Retinal pigment epithelial cell (primary cell): Measurements from ENCODE around the gene ZNF689.

ENCODE experiments used
- DNase-seq: peaks from one replicate; pipeline ENCODE4 v3.0.0-alpha.2; 2010; ENCODE audit warnings: low read depth
- H3K4me3 ChIP-seq: 2 replicates; pipeline ENCODE4 v1.5.1; 2011; ENCODE audit warnings: mild to moderate bottlenecking, low read length, control low read depth, moderate library complexity
- TF ChIP-seq, protein P1 (sequence below): conservative IDR thresholded peaks from 2 replicates; pipeline ENCODE4 v1.5.1; 2011; ENCODE audit warnings: low read depth, low read length, control low read depth, inconsistent platforms

ZNF689 gene

DNA sequence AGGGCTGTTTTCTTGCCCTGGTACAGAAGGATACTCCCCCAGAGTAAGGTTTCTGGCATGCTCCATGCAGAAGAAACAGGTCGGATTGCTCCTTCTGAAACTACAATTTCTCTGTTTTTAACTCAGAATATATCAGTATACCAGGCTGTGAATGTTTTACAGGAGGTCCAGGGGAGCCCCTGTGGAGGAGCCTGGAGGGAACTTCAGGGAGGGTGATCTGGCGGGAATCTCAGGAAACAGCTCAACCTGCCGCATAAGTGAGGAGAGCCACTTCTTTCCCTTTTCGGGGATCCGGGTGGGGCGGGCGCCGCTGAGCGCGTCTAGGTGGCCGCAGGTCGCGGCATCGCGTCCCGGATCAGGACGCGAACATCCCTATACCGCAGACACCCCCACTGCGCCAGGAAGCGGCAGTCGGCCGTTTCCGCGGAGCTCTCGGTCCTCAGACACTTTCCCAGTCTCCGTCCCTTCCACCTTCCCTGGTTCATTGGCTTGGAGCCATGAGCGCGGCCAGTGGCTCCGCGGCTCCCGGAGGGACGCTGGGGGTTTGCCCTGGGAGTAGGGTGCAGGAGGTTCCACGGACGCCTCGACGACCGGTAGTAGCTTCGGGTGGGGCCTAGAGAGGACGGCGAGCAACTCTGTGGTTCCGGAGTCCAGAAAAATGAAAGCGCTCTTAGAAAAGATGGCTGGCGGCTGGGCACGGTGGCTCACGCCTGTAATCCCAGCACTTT, 48.9 kb downstream of the ZNF689 start:
- TF ChIP-seq, protein P1, sequence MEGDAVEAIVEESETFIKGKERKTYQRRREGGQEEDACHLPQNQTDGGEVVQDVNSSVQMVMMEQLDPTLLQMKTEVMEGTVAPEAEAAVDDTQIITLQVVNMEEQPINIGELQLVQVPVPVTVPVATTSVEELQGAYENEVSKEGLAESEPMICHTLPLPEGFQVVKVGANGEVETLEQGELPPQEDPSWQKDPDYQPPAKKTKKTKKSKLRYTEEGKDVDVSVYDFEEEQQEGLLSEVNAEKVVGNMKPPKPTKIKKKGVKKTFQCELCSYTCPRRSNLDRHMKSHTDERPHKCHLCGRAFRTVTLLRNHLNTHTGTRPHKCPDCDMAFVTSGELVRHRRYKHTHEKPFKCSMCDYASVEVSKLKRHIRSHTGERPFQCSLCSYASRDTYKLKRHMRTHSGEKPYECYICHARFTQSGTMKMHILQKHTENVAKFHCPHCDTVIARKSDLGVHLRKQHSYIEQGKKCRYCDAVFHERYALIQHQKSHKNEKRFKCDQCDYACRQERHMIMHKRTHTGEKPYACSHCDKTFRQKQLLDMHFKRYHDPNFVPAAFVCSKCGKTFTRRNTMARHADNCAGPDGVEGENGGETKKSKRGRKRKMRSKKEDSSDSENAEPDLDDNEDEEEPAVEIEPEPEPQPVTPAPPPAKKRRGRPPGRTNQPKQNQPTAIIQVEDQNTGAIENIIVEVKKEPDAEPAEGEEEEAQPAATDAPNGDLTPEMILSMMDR, result no peak
- no peak for DNase-seq
- H3K4me3 ChIP-seq, result peak overlapping the region; percentile 24

DNA sequence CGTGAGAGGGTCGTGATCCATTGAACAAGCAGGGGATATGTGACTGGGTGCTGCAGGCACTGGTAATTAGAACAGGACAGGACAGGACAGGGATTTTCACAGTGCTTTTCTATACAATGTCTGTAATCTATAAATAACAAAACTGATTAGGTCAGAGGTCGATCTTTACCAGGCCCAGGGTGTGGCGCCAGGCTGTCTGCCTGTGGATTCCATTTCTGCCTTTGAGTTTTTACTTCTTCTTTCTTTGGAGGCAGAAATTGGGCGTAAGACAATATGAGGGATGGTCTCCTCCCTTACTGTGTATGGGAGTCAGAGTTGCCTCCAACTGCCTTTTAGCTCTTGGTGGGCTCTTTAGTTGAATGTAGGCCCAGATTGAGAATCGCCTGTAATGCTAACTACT, 50.5 kb downstream of the ZNF689 start:
- H3K4me3 ChIP-seq, result no peak overlapping the region
- TF ChIP-seq, protein P1, result no peak
- DNase-seq, result no peak

DNA sequence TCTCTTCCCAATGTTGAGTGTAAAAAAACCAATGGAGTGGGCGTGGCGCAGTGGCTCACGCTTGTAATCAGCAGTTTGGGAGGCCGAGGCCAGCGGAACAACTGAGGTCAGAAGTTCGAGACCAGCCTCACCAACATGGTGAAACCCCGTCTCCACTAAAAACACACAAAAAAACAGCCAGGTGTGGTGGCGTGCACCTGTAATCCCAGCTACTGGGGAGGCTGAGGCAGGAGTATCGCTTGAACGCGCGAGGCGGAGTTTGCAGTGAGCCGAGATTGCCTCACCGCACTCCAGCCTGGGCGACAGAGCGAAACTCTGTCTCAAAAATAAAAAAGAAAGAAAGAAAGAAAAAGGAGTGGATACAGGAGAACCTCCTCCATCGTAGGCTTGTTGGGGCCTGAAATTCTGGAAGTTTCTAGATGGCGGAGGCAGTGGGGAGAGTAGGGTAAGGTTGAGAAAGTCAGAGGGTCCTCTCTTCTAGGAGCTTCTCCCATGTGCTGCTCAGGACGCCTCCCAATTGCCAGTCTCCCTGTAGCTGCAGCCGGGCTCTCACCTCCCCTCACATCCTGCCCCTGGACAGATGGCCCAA, 51.3 kb downstream of the ZNF689 start:
- TF ChIP-seq, protein P1, result no peak
- peak overlapping the region; percentile 31 for H3K4me3 ChIP-seq

DNA sequence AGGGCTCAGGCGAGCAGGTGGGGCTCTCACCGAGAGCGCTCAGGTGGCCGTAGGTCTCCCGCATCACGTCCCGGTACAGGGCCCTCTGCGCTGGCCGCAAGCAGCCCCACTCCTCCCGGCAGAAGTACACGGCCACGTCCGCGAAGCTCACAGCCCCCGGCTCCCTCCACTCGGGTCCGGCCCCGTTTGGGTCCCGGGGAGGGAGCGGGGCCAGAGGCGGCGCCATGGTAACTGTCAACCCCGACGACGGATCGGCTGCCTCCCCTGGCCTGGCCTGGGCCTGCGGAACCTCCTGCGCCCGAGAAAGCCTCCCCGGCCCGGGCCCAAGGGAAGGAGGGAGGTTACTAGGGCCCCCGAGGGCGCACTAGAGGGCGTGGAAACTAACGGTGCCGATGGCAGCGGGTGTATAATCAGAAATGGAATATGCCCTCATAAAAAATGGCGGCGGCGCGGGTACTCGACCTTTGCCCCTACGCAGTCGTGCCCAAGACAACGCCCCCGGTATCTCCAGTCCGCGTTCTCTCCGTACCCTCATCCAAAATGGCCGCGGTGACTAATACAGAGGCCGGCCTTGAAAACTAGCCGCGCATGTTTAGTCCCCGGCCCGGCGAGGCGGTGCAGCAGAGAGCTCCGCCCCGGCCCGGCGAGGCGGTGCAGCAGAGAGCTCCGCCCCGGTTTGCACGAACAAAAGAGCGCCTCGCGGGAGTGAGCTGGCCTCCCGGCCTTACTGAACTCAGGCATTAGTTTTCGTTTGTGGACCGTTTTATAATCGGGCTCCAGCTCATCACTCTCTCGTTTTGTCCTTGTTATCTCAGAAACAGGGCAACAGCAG, 52.0 kb downstream of the ZNF689 start, which contains the start of gene ZNF764:
ZNF764 (minus strand) TSS at position 418 of the 832 bp plus-strand sequence; CDS start at position 226, 192 bp downstream.
- H3K4me3 ChIP-seq, result peak within 1 kb of the TSS; percentile 80
- peak; percentile 90 for DNase-seq
- TF ChIP-seq, protein P1, result no peak

More for the DNA sequence above, 51.3 kb downstream of the ZNF689 start:
- DNase-seq, result no peak

DNA sequence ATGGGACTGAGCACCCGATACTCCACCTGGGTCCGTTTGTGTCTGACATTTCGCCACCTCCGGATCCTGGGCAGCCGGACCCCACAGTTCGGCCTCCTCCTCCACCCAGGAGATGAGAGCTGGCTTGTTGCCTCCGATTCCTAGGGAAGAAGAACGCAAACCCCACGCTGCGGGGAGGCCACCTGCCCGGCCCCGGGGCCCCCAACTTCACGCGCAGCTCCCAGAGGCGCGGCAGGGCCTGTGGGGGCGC, 52.6 kb downstream of the ZNF689 start:
- TF ChIP-seq, protein P1, result no peak
- H3K4me3 ChIP-seq, result peak overlapping the region; percentile 80
- no peak for DNase-seq

DNA sequence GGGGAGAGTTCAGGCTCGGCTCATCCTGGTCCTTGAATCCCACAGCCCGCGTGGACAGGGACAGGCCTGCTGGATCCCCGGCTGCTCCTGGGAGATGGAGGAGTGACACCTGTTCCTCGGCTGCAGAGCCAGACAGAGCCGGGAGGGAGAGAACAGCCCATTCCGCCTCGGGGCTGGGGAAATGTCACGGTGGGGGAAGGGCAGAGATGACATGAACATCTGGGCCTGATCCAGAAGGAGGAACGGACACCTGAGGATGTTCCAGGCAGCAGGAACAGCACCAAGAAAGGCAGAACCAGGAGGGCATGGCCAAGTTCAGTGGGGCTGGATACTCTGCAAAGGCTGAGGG, 54.1 kb downstream of the ZNF689 start:
- H3K4me3 ChIP-seq, result no peak overlapping the region
- TF ChIP-seq, protein P1, result no peak
- DNase-seq, result no peak
